IMR-90 (cell line): ENCODE measurements around the gene EIF4E3. TPM values are rescaled to one million over a fixed set of nuclear protein-coding genes. Genes with fewer than 3 reads are reported as not detected.
A peak's percentile ranks its signal among the peaks of the same experiment; 100 is the strongest.

Experiments used
- ATAC-seq: fragments of 200-7000 bp; cut with Tn5 transposase; 2 replicates; pipeline ENCODE4 v1.9.1; 2020; ENCODE audit warnings: low read depth, mild to moderate bottlenecking, moderate library complexity
- BruUV-seq: library from RNA; stranded (reverse); fragments of 400-500 nt; replicated peaks from 2 replicates; lab custom pipeline; 2021; lab: Mats Ljungman, UMichigan
- CTCF ChIA-PET: fragments of 300-600 bp; formaldehyde crosslinking; extraction: SDS; loops from one replicate; lab custom pipeline; 2021; ENCODE audit warnings: antibody characterized with exemption; lab: Yijun Ruan, JAX
- POLR2A ChIA-PET: fragments of 300-600 bp; sonication (Branson Sonifier 250); formaldehyde crosslinking; loops from one replicate; lab custom pipeline; 2022; ENCODE audit warnings: antibody characterized with exemption; ENCODE audit not compliant: unreplicated experiment; lab: Charles Lee
- DNase-seq: peaks from one replicate; pipeline ENCODE4 v3.0.0; 2013
- H2AFZ ChIP-seq: replicated peaks from 2 replicates; pipeline ENCODE3; 2013; ENCODE audit warnings: low read length, mild to moderate bottlenecking; ENCODE audit not compliant: poor library complexity
- H2AK5ac ChIP-seq: 2 replicates; pipeline ENCODE4 v1.6.1; 2013; ENCODE audit warnings: low read depth, low read length, inconsistent platforms
- H2AK9ac ChIP-seq: replicated peaks from 2 replicates; pipeline ENCODE3; 2013; ENCODE audit warnings: mild to moderate bottlenecking, low read depth, low read length, moderate library complexity; ENCODE audit not compliant: poor library complexity
- H2BK120ac ChIP-seq: 2 replicates; pipeline ENCODE4 v1.6.1; 2013; ENCODE audit warnings: low read depth, low read length, inconsistent platforms
- H2BK15ac ChIP-seq: 3 replicates; pipeline ENCODE4 v1.6.1; 2013; ENCODE audit warnings: low read depth, low read length, inconsistent platforms
- H2BK20ac ChIP-seq: 2 replicates; pipeline ENCODE4 v1.6.1; 2013; ENCODE audit warnings: low read depth, mild to moderate bottlenecking, inconsistent platforms, low read length, moderate library complexity
- H2BK5ac ChIP-seq: 2 replicates; pipeline ENCODE4 v1.6.1; 2013; ENCODE audit warnings: mild to moderate bottlenecking, low read depth, low read length, inconsistent platforms; ENCODE audit not compliant: poor library complexity, severe bottlenecking
- H3K14ac ChIP-seq: replicated peaks from 2 replicates; pipeline ENCODE4 v1.6.1; 2013; ENCODE audit warnings: low read depth, low read length, inconsistent platforms
- H3K18ac ChIP-seq: 2 replicates; pipeline ENCODE4 v1.6.1; 2013; ENCODE audit warnings: low read depth, low read length, control low read depth
- H3K23ac ChIP-seq: 2 replicates; pipeline ENCODE4 v1.6.1; 2013; ENCODE audit warnings: low read depth, low read length, inconsistent platforms
- H3K27ac ChIP-seq: 2 replicates; pipeline ENCODE4 v1.5.1; 2013; ENCODE audit warnings: mild to moderate bottlenecking, control low read depth, low read length; ENCODE audit not compliant: insufficient read depth
- H3K27me3 ChIP-seq: 2 replicates; pipeline ENCODE4 v1.6.1; 2013; ENCODE audit warnings: low read length; ENCODE audit not compliant: control insufficient read depth, insufficient read depth
- H3K36me3 ChIP-seq: 2 replicates; pipeline ENCODE4 v1.6.1; 2013; ENCODE audit warnings: low read length, mixed read lengths; ENCODE audit not compliant: control insufficient read depth, insufficient read depth
- H3K4ac ChIP-seq: 2 replicates; pipeline ENCODE4 v1.6.1; 2013; ENCODE audit warnings: low read depth, low read length, inconsistent platforms
- H3K4me1 ChIP-seq: 2 replicates; pipeline ENCODE4 v1.6.1; 2013; ENCODE audit warnings: low read length, mixed read lengths; ENCODE audit not compliant: control insufficient read depth, insufficient read depth
- H3K4me2 ChIP-seq: 2 replicates; pipeline ENCODE4 v1.6.1; 2013; ENCODE audit warnings: low read depth, mild to moderate bottlenecking, control low read depth, low read length, moderate library complexity
- H3K4me3 ChIP-seq: 2 replicates; pipeline ENCODE4 v1.5.1; 2013; ENCODE audit warnings: low read depth, mild to moderate bottlenecking, control low read depth, low read length, moderate library complexity; ENCODE audit not compliant: insufficient read depth
- H3K56ac ChIP-seq: 2 replicates; pipeline ENCODE4 v1.6.1; 2013; ENCODE audit warnings: low read length, inconsistent platforms; ENCODE audit not compliant: insufficient read depth; ENCODE audit errors: extremely low read depth
- H3K79me1 ChIP-seq, 2 experiments: 2 replicates each; pipeline ENCODE4 v1.6.1; 2013; ENCODE audit warnings: low read length in 2 of 2, inconsistent platforms in 1 of 2, low read depth in 1 of 2
- H3K9ac ChIP-seq: 2 replicates; pipeline ENCODE4 v1.6.1; 2013; ENCODE audit warnings: low read depth, low read length, control low read depth
- H3K9me1 ChIP-seq: 2 replicates; pipeline ENCODE4 v1.6.1; 2013; ENCODE audit warnings: low read length, inconsistent platforms; ENCODE audit not compliant: insufficient read depth
- H3K9me3 ChIP-seq: 2 replicates; pipeline ENCODE4 v1.6.1; 2013; ENCODE audit warnings: low read length; ENCODE audit not compliant: control insufficient read depth, insufficient read depth
- H4K20me1 ChIP-seq: 2 replicates; pipeline ENCODE4 v1.6.1; 2013; ENCODE audit warnings: low read length, inconsistent platforms; ENCODE audit not compliant: insufficient read depth
- H4K5ac ChIP-seq: 2 replicates; pipeline ENCODE4 v1.6.1; 2013; ENCODE audit warnings: mild to moderate bottlenecking, low read depth, low read length, control low read depth
- H4K8ac ChIP-seq, 2 experiments: 2 replicates each; pipeline ENCODE4 v1.6.1; 2013; ENCODE audit warnings: low read depth in 2 of 2, low read length in 2 of 2, control low read depth in 1 of 2, inconsistent platforms in 1 of 2
- H4K91ac ChIP-seq: 2 replicates; pipeline ENCODE4 v1.6.1; 2013; ENCODE audit warnings: low read depth, low read length, inconsistent platforms; ENCODE audit not compliant: insufficient read depth
- BHLHE40 ChIP-seq: fragments of 150-350 bp; IDR thresholded peaks from 2 replicates; pipeline ENCODE4 v1.6.1; 2016; ENCODE audit warnings: mild to moderate bottlenecking, low read depth, low read length
- CEBPB ChIP-seq: IDR thresholded peaks from 2 replicates; pipeline ENCODE4 v1.6.1; 2012; ENCODE audit warnings: low read depth, low read length, improper control_type of control experiment
- CHD1 ChIP-seq: IDR thresholded peaks from 2 replicates; pipeline ENCODE4 v1.6.1; 2012; ENCODE audit warnings: low read depth, low read length, improper control_type of control experiment
- FOS ChIP-seq: fragments of 150-350 bp; IDR thresholded peaks from 2 replicates; pipeline ENCODE4 v1.6.1; 2016; ENCODE audit warnings: low read depth, low read length
- MAFK ChIP-seq: IDR thresholded peaks from 2 replicates; pipeline ENCODE4 v1.6.1; 2012; ENCODE audit warnings: low read depth, low read length, improper control_type of control experiment
- MXI1 ChIP-seq: IDR thresholded peaks from 2 replicates; pipeline ENCODE4 v1.6.1; 2012; ENCODE audit warnings: low read depth, mild to moderate bottlenecking, low read length, moderate library complexity, borderline replicate concordance
- NFE2L2 ChIP-seq: fragments of 150-350 bp; IDR thresholded peaks from 2 replicates; pipeline ENCODE4 v1.6.1; 2016; ENCODE audit warnings: low read depth, mild to moderate bottlenecking, low read length
- POLR2A ChIP-seq: IDR thresholded peaks from 2 replicates; pipeline ENCODE4 v1.6.1; 2012; ENCODE audit warnings: mild to moderate bottlenecking, low read depth, low read length
- RAD21 ChIP-seq: IDR thresholded peaks from 2 replicates; pipeline ENCODE4 v1.6.1; 2012; ENCODE audit warnings: low read length, improper control_type of control experiment
- RCOR1 ChIP-seq: IDR thresholded peaks from 2 replicates; pipeline ENCODE4 v1.6.1; 2012; ENCODE audit warnings: mild to moderate bottlenecking, low read length, improper control_type of control experiment; ENCODE audit not compliant: insufficient replicate concordance
- RFX5 ChIP-seq: IDR thresholded peaks from 2 replicates; pipeline ENCODE4 v1.8.0; 2012; ENCODE audit warnings: low read depth, mild to moderate bottlenecking, low read length, moderate library complexity
- SMC3 ChIP-seq: fragments of 150-350 bp; IDR thresholded peaks from 2 replicates; pipeline ENCODE4 v1.6.1; 2016; ENCODE audit warnings: low read depth, mild to moderate bottlenecking, antibody characterized with exemption, low read length, moderate library complexity
- WGBS, 2 experiments: methylation state at CpG; one replicate each; pipeline versions ENCODE4 v1.1.5 to v1.1.7; 2013; ENCODE audit warnings: missing lambda C conversion rate in 2 of 2; ENCODE audit not compliant: insufficient read length in 1 of 2; ENCODE audit errors: extremely low coverage in 2 of 2; 5-methylcytosine and 5-hydroxymethylcytosine counted together
- dilution Hi-C: fragments of 300-500 bp; cut with HindIII; formaldehyde crosslinking; loops from one replicate; pipeline ENCODE4 v1.14.3; 2018; ENCODE audit warnings: low sequenced_read_pairs; ENCODE audit not compliant: unreplicated experiment
- in situ Hi-C: fragments of 300-500 bp; cut with MboI; formaldehyde crosslinking; loops from 3 replicates; pipeline ENCODE4 v1.14.3; 2019; ENCODE audit warnings: low sequenced_read_pairs, inconsistent platforms, mixed read lengths
- intact Hi-C: fragments of 100-400 bp; cut with micrococcal nuclease; formaldehyde crosslinking; loops from 2 replicates; pipeline ENCODE4 v1.10.0; 2022
- polyA plus RNA-seq, 3 experiments: library from polyadenylated mRNA; depleted of rRNA; stranded (reverse); fragments of >200 nt; gene quantifications; 2 replicates each; pipeline ENCODE4 v1.2.3, GENCODE V29; 2012; ENCODE audit warnings: low replicate concordance in 1 of 3
- total RNA-seq: library from RNA; depleted of rRNA; stranded (reverse); fragments of >200 nt; gene quantifications from 2 replicates; pipeline ENCODE4 v1.2.3, GENCODE V29; 2012
- TF ChIP-seq, protein P1 (sequence below): conservative IDR thresholded peaks from 2 replicates; pipeline ENCODE4 v1.5.1; 2012; ENCODE audit warnings: mild to moderate bottlenecking, low read depth, low read length, improper control_type of control experiment
- TF ChIP-seq, protein P2 (sequence below): fragments of 150-350 bp; IDR thresholded peaks from 2 replicates; pipeline ENCODE4 v1.6.1; 2017; ENCODE audit warnings: mild to moderate bottlenecking, antibody characterized with exemption, low read length, low read depth
- TF ChIP-seq, protein P3 (sequence below): fragments of 150-350 bp; IDR thresholded peaks from 2 replicates; pipeline ENCODE4 v1.6.1; 2016; ENCODE audit warnings: low read depth, mild to moderate bottlenecking, low read length, moderate library complexity, borderline replicate concordance

EIF4E3 gene
- total and polyA plus RNA-seq, 2 of the 4 experiments (the other 2 are of a cell fraction) = 0.72 to 1.1 TPM

DNA sequence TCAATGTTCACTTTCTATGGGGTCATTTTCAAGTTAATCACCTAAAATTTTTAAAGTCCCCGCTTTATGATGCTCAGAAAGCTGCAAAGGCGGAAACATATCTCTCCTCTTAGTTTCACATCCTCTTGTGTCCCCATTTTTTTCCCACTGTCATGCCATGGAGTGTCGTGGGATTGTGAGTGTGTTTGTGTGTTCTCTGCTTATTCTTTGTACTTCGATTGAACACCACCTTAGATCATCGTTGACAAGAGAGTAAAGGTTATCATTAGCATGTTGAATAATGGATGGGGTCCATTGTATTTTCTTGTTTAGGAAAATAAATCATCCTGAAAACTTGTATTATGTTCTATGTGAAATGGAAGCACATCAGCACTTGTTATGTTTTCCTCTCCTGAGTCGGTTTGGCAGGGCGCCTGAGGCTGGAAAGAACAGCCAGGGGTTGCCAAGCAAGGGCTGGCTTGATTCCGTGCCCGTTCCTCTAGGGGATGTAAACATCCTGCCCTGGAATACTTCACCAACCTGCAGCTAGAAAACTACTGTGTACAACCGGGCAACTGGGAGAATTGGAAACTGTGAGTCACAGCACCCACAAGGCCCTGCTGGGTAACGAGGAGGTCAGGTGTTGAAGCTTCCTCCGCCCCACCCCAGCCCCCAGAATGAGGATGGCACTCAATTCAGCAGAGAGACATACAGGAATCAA lies 67.2 kb downstream of the EIF4E3 start:
- no peaks in the 10 kb centered on the region for H4K20me1 ChIP-seq
- dilution Hi-C loops (no loop called here), intact Hi-C loops (loop anchor here (10.0 kb wide), 1 partner anchor 603 kb away; no protein-coding TSS in a partner anchor), in situ Hi-C loops (loop anchor here (10.0 to 25.0 kb wide), 3 partner anchors 353 to 1596 kb away; no protein-coding TSS in a partner anchor)
- H3K27ac ChIP-seq = no peak overlapping the region
- no peak overlapping the region for H3K9ac ChIP-seq
- H3K18ac ChIP-seq = no peak overlapping the region
- no TSS peak for BruUV-seq
- no peaks in the 10 kb centered on the region for H3K36me3 ChIP-seq
- CTCF ChIA-PET = interaction anchor here (1.7 kb wide), 1 partner anchor 23 kb away, joined by 6 read pairs; no protein-coding TSS in a partner anchor
- no peak overlapping the region for H2AK9ac ChIP-seq
- no peak overlapping the region for H3K4ac ChIP-seq
- H4K8ac ChIP-seq = no peak overlapping the region
- DNase-seq (peak; percentile 26), ATAC-seq (peak; percentile 35)
- no peak overlapping the region for H2BK15ac ChIP-seq
- no peaks in the 10 kb centered on the region for H3K79me1 ChIP-seq
- no peak overlapping the region for H3K14ac ChIP-seq
- H2BK120ac ChIP-seq = no peak overlapping the region
- no peak overlapping the region for H4K5ac ChIP-seq
- peak overlapping the region; percentile 60; the same call in 1 of the 2 replicates for H3K23ac ChIP-seq
- POLR2A ChIA-PET = no interaction called here
- H3K4me3 ChIP-seq = no peak overlapping the region
- 0 out of 2 replicates have a peak, but pooled peaks cover 2% of the 10 kb centered on the region for H3K4me1 ChIP-seq
- no peaks in the 10 kb centered on the region for H3K9me3 ChIP-seq
- no peak overlapping the region for H4K91ac ChIP-seq
- no peak overlapping the region for H2AFZ ChIP-seq
- no peak overlapping the region for H3K4me2 ChIP-seq
- H2BK5ac ChIP-seq = no peak overlapping the region
- WGBS, 2 experiments = no CpG with 5 or more reads among the region's 12 CpGs
- no peak overlapping the region for H3K56ac ChIP-seq
- H2BK20ac ChIP-seq = no peak overlapping the region
- H3K9me1 ChIP-seq = no peaks in the 10 kb centered on the region
- peaks cover 10% of the 10 kb centered on the region for H3K27me3 ChIP-seq
- H2AK5ac ChIP-seq = no peak overlapping the region
- TF ChIP-seq RCOR1 = no peak
- TF ChIP-seq MXI1 = no peak
- TF ChIP-seq, protein P1, sequence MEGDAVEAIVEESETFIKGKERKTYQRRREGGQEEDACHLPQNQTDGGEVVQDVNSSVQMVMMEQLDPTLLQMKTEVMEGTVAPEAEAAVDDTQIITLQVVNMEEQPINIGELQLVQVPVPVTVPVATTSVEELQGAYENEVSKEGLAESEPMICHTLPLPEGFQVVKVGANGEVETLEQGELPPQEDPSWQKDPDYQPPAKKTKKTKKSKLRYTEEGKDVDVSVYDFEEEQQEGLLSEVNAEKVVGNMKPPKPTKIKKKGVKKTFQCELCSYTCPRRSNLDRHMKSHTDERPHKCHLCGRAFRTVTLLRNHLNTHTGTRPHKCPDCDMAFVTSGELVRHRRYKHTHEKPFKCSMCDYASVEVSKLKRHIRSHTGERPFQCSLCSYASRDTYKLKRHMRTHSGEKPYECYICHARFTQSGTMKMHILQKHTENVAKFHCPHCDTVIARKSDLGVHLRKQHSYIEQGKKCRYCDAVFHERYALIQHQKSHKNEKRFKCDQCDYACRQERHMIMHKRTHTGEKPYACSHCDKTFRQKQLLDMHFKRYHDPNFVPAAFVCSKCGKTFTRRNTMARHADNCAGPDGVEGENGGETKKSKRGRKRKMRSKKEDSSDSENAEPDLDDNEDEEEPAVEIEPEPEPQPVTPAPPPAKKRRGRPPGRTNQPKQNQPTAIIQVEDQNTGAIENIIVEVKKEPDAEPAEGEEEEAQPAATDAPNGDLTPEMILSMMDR = no peak
- TF ChIP-seq FOS = no peak
- no peak for TF ChIP-seq SMC3
- no peak for TF ChIP-seq BHLHE40
- TF ChIP-seq, protein P2, sequence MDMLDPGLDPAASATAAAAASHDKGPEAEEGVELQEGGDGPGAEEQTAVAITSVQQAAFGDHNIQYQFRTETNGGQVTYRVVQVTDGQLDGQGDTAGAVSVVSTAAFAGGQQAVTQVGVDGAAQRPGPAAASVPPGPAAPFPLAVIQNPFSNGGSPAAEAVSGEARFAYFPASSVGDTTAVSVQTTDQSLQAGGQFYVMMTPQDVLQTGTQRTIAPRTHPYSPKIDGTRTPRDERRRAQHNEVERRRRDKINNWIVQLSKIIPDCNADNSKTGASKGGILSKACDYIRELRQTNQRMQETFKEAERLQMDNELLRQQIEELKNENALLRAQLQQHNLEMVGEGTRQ = no peak
- TF ChIP-seq MAFK = no peak
- no peak for TF ChIP-seq CEBPB
- no peak for TF ChIP-seq POLR2A
- TF ChIP-seq CHD1 = no peak
- TF ChIP-seq NFE2L2 = no peak
- no peak for TF ChIP-seq RFX5
- TF ChIP-seq, protein P3, sequence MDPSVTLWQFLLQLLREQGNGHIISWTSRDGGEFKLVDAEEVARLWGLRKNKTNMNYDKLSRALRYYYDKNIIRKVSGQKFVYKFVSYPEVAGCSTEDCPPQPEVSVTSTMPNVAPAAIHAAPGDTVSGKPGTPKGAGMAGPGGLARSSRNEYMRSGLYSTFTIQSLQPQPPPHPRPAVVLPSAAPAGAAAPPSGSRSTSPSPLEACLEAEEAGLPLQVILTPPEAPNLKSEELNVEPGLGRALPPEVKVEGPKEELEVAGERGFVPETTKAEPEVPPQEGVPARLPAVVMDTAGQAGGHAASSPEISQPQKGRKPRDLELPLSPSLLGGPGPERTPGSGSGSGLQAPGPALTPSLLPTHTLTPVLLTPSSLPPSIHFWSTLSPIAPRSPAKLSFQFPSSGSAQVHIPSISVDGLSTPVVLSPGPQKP = no peak
- no peak for TF ChIP-seq RAD21
